Esophagus mucosa (tissue), 1 donor: Measurements from ENCODE around the gene NLK. TPM values are rescaled to one million over a fixed set of nuclear protein-coding genes. Genes with fewer than 3 reads are reported as not detected.
"Not testable (repeated sequence)": the region's sequence is repeated elsewhere in the genome, so short reads cannot be mapped to it uniquely, and the experiment has no call there.

ENCODE experiments used
- ATAC-seq: fragments of 200-7000 bp; cut with Tn5 transposase; one replicate; pipeline ENCODE4 v1.9.1; 2020
- total RNA-seq: library from RNA; stranded (reverse); gene quantifications from one replicate; pipeline ENCODE4 v1.2.4, GENCODE V29; 2023
- donor health status: DM: yes; HTN: yes; CAD: no.

Gene NLK
- total RNA-seq, 1 donor from 2014 or later, result 6.7 TPM

- no peak for ATAC-seq
Measured at GRCh38 chr17:28074010-28074409, 31.5 kb downstream of the NLK start.

- ATAC-seq, result no peak
Measured at GRCh38 chr17:28076144-28076543, 33.7 kb downstream of the NLK start.

- not testable (repeated sequence) for ATAC-seq
Measured at GRCh38 chr17:28077140-28077539, 34.7 kb downstream of the NLK start.

GRCh38 chr17:28078341-28079229, 36.1 kb downstream of the NLK start:
- ATAC-seq, result no peak

DNA sequence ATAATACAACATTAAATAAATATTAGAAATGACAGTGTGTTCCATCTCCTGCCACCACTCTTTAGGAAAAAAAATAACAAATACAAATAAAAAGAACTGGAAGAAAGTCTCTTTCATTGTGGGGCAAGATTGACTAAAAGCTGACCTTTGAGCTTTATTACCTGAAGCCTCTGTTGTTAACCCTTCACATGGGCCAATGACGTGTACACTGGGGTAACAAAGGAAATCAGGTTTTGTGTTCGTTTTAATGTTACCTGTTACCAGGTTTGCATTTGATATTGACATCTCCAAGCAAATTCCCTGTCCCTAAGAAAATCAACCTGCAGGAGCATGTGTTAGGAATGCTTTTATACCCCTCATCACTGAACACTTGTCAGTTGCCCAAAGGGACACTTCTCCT, 39.0 kb downstream of the NLK start:
- ATAC-seq, result no peak

DNA sequence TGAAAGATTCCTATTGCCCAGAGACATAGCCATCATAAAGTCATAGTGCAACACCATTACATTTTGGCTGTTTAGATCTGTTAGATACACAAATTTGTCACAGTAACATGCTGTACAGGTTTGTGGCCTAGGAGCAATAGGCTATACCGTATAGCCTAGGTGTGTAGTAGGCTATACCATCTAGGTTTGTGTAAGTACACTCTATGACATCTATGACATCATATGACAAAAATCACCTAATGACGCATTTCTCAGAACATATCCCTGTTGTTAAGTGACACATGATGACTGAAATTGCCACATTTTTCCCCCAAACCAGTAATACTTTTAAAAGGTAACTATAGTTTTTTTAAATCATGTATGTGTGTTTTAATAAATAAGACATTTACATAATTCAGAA, 43.3 kb downstream of the NLK start:
- no peak for ATAC-seq

GRCh38 chr17:28086519-28086918, 44.0 kb downstream of the NLK start:
- ATAC-seq, result peak; percentile 56

GRCh38 chr17:28087743-28088142, 45.3 kb downstream of the NLK start:
- no peak for ATAC-seq

DNA sequence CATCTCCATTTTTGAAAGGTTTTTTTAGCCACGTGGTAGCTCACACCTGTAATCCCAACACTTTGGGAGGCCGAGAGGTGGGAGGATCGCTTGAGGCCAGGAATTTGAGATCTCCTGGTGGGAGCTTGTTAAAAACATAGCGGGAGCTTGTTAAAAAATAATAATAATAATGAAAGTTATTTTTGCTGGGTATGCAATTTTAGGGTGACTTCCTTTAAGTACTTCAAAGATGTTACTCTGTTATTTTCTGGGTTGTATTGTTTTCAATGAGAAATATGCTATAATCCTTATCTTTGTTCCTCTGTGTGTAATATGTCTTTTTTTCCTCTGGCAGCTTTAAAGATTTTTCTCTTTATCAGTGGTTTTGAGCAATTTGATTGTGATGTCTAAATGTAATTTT, 48.1 kb downstream of the NLK start:
- no peak for ATAC-seq

DNA sequence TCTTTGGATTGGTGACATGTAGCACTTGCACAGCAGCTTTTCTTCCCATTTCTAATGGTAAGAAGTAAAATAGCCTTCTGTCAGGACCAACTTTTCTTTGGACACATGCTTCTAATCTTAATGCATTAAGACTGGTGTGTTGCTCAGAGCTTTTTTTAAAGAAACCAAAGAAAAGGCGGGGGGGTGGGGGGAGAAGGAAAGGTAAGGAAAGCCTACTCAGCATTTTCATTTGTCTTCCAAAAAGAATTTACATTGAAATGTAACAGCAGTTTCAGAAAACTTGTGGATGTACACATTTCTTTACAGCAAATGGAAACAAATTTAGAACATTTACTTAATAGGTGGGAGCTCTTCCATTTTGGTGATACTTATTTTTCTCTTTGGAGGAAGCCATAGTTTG, 49.6 kb downstream of the NLK start:
- ATAC-seq, result no peak

DNA sequence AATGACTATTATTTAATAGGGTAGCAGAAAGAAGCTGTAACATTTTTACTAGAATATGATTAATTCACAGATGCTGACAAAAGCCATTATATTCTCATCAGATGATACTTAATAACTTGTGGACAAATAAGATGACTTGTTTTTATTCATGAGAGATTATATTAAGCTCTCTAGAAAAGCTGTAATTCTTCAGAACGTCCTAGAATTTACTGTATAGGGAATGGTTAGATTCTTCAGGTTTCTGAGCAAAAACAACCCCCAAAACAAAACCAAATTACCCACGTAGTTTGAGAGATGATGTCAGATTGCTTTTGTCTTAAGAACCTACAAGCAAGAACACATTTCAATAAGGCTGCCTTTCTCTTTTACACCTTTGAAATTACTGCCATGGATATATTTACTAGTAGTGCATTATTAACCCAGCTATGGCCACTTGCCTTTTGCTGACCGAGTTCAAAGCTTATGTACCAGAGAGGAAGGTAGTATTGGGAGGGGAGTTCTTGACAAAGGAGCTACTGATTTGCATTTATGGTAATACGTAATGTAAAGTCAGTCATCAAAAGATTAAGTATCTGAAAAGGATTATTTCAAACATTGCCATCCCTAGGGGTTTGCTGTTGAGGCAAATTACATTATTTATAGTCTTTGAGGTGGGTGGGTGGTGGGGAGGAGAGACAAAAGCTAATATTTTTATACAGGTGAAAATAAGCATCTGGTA, 51.7 kb downstream of the NLK start:
- ATAC-seq, result no peak

GRCh38 chr17:28096756-28097155, 54.3 kb downstream of the NLK start:
- no peak for ATAC-seq

GRCh38 chr17:28097254-28097653, 54.8 kb downstream of the NLK start:
- ATAC-seq, result no peak

- ATAC-seq, result no peak
Measured at GRCh38 chr17:28097901-28098300, 55.4 kb downstream of the NLK start.

DNA sequence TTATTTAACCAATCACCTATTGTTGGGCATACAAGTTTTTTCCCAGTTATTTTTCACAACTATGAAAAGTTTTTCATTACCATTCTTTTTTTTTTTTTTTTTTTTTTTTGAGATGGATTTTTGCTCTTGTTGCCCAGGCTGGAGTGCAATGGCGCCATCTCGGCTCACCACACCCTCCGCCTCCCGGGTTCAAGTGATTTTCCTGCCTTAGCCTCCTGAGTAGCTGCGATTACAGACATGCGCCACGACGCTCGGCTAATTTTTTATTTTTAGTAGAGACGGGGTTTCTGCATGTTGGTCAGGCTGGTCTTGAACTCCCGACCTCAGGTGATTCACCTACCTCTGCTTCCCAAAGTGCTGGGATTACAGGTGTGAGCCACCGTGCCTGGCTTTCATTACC, 56.1 kb downstream of the NLK start:
- ATAC-seq, result not testable (repeated sequence)

- no peak for ATAC-seq
Measured at GRCh38 chr17:28100251-28100650, 57.8 kb downstream of the NLK start.

- no peak for ATAC-seq
Measured at GRCh38 chr17:28100936-28101335, 58.5 kb downstream of the NLK start.

DNA sequence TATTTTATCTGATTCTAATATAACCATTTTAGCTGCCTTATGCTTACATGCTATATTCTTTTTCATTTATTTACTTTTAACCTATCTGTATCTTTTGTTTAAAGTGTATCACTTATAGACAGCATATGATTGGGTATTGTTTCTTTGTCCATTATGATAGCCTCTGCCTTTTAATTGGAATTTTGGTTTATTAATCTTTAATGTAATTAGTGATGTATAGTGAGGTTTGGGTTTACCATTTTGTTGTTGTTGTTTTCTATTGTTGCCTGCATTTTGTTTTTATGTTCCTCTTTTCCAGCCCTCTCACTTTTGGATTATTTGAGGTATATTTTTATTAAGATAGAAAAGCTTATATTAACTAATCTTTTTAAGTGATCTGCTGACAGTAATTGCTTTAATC, 59.4 kb downstream of the NLK start:
- no peak for ATAC-seq

DNA sequence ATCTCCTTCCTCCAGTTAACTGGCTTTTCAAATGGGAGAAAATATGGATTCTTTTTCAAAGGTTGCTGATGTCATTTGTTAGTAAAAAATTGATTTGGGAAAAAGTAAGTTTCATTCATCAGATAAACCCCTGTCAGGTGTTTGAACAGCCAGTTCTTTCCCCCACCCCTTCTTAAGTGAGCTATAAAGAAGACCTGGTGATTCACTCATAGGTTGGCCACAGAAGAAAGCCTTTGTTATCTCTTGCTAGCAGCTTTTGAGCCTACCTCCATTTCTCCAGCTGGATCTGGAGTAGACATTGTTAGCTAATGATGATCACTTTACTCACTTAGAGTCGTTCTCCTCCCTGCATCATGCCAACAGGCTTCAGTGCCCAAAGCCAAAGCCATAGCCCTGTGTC, 63.0 kb downstream of the NLK start:
- no peak for ATAC-seq

- ATAC-seq, result no peak
Measured at GRCh38 chr17:28110184-28110583, 67.7 kb downstream of the NLK start.

- no peak for ATAC-seq
Measured at GRCh38 chr17:28112181-28112580, 69.7 kb downstream of the NLK start.

GRCh38 chr17:28112606-28113005, 70.1 kb downstream of the NLK start:
- no peak for ATAC-seq

- ATAC-seq, result no peak
Measured at GRCh38 chr17:28113269-28113668, 70.8 kb downstream of the NLK start.

- no peak for ATAC-seq
Measured at GRCh38 chr17:28115046-28115445, 72.6 kb downstream of the NLK start.
